CD4-positive, alpha-beta T cell treated with Interleukin-6 at 100 ng/mL for 8 hours (primary cell): ENCODE results near the gene PDCL2.
"Not testable (repeated sequence)": the region's sequence is repeated elsewhere in the genome, so short reads cannot be mapped to it uniquely, and the experiment has no call there.

Experiments
- DNase-seq: peaks from one replicate; pipeline ENCODE4 v3.0.0-alpha.2; 2020; ENCODE audit warnings: mixed read lengths, low spot score

PDCL2 gene

DNA sequence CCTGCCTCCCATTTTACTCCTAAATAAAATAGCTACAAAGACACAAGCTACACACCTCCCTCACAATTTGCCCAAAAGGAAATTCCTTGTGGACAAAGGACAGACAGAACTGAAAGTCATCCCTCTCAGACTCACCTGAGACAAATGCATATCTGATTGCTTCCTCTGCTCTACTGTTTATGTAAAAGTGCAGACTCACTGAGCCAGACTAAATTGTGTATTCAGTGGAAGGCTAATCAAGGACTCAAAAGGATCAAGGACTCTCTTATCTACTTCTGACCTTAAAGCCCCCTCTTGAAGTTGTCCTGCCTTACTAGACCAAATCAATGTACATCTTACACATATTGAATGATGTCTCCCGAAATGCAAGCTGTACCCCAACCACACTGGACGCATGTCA lies 3.9 kb downstream of the PDCL2 start:
- no peak for DNase-seq

DNA sequence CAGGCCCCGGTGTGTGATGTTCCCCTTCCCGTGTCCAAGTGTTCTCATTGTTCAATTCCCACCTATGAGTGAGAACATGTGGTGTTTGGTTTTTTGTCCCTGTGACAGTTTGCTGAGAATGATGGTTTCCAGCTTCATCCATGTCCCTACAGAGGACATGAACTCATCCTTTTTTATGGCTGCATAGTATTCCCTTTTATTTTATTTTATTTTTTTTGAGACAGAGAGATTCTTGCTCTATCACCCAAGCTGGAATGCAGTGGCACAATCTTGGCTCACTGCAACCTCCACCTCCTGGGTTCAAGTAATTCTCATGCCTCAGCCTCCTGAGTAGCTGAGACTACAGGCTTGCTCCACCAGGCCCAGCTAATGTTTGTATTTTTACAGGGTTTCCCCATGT lies 9.3 kb downstream of the PDCL2 start:
- not testable (repeated sequence) for DNase-seq

DNA sequence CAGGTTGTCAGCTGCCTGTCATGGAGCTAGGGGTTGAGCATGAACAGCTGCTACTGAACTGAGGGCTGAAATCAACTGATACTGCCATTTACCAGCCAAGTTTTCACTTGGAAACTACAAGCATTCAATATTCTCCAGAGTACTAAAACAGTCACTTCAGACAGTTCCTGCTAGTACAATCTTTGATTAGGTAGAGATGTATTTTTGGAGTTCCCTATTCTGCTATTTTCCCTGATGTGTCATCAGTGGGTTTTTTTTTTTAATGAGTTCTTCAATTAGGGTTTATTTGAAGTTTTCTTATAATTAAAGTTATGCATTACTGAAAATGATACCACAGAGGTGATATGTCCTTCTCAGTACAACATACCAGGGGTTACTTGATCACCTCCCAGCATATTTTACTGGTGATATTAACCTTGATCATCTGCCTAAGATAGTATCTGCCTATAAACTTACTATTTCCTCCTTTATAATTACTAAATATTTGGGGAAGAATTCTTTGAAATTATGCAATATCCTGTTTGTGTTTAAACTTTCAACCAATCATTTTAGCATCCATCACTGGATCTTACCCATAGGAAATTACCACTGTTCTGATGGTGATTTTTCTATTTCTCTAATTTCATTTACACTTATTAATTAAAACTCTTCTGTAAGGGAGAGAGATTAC lies 13.6 kb downstream of the PDCL2 start:
- no peak for DNase-seq

- no peak for DNase-seq
These were observed 16.5 kb downstream of the PDCL2 start for GRCh38 chr4:55575513-55575912.

DNA sequence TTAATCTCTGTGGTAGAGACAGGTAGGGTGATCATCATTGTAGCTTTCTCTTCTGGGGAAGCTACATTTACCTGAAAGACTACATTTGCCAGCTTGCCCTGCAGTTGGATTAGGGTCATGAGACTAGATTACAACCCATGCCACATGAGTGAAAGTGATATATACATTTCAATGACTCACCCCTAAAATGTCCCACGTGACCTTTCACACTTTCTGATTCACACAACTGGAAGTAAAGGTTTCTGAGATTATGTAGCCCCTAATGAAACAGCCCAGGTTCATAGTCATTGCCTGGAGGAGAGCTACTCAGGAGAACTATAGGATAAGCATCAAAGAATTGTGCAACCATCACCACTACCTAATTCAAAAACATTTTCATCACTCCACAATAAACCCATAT lies 17.8 kb downstream of the PDCL2 start:
- DNase-seq: no peak

- DNase-seq: no peak
These were observed 20.2 kb downstream of the PDCL2 start for GRCh38 chr4:55571806-55572205.

DNA sequence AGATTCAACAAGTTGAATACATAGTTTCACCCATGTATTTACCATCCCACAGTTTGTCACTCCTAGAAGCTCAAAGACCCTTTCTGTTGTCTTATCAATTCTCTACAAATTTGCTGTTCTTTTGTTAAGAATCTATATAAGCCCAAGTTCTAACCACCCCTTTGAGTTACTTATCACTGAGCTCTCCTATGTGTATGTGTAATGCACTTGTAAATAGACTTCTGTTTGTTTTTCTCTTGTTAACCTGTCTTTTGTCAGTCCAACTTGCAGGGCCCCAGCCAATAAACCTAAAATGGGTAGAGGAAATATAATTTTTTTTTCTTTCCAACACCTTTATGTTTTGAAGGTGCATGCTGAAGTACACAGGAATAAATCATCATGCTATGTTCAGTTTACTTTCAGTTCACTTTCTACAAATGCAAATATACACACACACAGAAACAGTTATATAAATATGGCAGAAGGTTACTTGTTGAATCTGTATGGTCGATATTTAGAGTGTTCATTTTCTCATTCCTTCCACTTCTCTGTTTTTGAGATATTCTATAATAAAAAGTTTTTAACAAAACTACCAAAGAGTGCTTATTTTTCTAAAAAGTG lies 23.0 kb downstream of the PDCL2 start:
- no peak for DNase-seq

DNA sequence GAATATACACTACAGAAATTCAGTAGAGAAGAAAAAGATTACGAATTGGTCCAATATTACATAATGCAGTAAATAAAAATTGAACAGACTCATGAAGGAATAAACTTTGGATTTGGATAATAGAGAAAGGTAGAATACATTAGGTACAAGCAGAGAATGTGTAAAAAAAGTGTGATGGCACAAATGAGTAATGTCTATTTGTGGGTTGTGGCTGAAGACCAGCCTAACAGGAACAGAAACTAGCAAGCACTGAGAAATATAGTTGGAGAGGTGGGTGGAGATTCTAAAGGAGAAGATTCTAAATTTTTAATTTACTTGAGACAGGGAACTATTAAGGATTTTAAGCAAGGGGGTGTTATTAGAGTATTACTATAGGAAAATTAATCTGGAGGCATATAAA lies 30.2 kb downstream of the PDCL2 start:
- DNase-seq: no peak

DNA sequence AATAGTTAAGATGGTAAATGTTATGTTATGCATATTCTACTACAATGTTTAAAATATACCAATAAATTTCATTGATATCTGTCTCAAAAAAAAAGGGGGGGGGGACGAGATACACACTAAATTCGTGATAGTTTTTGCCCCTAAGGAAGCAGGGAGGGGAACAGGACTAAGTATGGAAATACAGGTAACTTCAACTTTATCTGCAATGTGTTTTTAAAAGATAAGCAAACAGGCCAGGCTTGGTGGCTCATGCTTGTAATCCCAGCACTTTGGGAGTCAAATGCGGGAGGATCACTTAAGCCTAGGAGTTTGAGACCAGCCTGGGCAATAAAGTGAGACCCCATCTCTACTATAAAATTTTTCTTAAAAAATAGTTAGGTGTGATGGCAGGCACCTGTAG lies 31.9 kb downstream of the PDCL2 start:
- DNase-seq: no peak

DNA sequence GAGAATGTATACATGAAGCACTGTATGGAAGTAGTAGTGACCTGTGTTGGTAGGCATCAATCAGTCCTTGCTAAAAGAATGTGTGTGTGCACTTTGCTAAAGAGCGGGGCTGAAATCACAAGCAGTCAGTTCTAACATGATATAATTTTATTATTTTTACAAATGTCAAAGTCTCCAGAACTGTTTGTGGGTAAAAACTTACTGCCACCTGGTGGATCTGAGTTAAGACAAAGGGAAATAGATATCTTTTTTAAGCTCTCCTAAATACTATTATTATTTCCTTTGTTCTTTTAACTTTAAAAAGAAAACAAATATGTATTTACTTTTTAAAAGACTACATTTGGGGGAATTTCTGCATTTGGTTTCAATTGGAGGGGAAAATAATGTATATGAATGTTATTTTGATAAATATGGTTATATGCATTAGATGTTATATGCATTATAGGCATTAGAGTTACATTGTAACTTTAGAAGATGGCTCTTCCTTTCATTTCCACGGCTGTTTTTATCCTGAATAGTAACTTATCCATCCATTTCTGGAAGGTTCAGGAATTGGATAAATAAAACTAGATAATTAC lies 37.5 kb downstream of the PDCL2 start:
- DNase-seq: peak; percentile 31

GRCh38 chr4:55553441-55554201 lies 38.4 kb downstream of the PDCL2 start:
- peak; percentile 18 for DNase-seq

GRCh38 chr4:55551964-55552363 lies 40.1 kb downstream of the PDCL2 start:
- not testable (repeated sequence) for DNase-seq

DNA sequence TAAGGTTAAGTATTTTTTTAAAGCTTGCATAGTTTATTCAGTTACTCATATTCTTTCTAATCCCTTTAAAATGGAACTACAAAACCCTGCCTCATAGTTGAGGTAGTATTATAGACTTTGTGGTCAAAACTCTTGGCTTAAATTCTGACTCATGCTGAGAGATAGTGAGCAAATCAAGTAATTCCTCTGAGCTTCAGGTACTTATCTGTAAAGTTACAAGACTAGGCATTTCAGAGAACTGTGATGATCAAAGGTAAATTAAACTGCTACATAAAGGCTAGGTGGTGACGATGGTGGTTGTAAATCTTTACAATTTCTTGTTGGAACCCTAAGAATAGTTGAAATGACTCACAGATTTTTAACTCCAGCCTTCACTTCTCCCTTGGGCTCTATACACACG lies 42.2 kb downstream of the PDCL2 start:
- no peak for DNase-seq

- no peak for DNase-seq
These were observed 44.1 kb downstream of the PDCL2 start for GRCh38 chr4:55547918-55548317.

DNA sequence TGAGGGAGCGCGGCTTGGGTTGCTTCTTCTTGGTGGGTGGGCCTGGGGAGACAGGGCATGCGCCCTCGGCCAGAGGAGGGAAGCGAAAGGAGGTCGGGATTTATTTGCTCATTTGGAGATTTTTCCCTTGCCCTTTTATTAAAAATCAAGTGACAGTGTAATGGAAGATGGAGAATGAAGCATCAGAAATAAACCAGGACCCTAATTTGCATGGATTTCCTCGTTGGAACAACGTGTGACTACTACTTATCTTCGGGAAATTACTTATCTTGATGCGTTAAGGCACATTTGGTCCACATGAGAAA lies 44.6 kb downstream of the PDCL2 start:
- no peak for DNase-seq

GRCh38 chr4:55546756-55547465 lies 45.1 kb downstream of the PDCL2 start, which contains the start of gene CLOCK:
Gene CLOCK, minus strand, starts transcription at chr4:55546909. Its CDS starts 64,124 bp downstream, at chr4:55482785.
- DNase-seq: peak; percentile 82

DNA sequence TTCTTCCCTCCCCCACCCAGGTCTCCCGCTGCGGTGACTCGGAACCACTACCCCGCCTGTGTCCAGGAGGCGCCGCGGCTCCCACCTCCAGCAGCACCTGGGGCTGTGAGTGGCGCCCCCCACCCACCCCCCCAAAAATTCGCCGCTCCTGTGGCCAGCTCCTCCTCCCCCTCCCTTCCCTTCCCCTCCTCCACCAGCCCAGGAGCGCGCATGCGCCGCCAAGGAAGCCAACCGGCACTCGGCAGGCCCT lies 45.6 kb downstream of the PDCL2 start:
- DNase-seq: no peak

DNA sequence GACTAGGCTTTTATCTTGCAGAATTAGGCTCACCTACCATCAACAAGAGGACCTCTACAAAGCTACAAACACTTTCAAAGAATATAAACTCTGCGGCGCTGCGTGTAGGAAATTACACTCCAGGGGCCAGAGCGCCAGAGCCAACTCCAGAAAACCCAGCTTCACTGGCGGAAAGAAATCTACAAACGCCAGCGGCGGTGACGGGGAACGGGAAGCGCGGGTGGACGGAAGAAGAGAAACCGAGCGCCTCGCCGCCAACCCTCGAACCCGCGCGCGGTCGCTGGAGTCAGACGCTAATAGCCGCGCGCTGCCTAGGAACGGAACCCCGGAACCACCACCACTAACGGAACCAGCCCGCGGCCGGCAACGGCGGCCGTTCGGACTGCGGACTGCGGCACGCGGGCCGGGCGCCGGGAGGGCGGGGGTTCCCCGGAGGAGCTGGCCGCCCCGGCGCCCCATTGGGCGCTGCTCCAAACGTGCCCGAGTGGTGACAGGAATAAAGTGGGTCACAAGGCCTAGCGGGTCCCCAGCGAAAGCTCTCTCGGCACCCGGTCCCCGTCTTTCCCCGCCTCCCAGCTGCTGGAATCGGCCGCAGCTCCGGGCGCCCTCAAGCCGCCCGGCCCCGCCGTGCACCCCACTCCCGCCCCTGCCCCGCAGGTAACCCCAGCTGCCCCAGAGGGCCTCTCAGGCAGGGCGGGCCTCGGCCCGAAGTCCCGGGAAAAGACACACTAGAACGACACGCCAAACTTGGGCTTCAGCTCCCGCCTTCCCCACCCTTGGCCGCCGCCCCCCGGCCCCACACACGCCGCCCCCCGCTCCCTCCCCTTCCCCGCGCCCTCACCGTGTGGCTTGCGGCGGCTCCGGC lies 46.2 kb downstream of the PDCL2 start:
- DNase-seq: peak; percentile 38

- DNase-seq: no peak
These were observed 46.9 kb downstream of the PDCL2 start for GRCh38 chr4:55545151-55545550.

- DNase-seq: no peak
These were observed 48.2 kb downstream of the PDCL2 start for GRCh38 chr4:55543858-55544257.

DNA sequence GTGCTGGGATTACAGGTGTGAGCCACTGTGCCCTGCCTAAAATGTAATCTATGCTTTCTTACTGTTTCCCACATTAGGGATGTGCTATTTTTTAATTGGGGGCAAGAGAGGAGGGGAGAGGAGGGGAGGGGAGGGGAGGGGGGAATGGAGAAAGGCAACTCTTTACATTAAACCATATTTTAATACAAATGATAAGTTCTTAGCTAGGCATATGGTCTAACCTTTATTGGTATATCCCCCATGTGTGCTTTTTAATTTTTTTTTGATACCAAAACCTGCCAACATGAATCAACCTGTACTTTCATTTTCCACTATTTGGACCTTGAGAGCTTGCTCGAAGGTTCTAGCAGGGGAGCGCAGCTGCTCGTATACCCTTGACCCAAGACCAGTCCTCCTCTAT lies 51.8 kb downstream of the PDCL2 start:
- DNase-seq: no peak

DNA sequence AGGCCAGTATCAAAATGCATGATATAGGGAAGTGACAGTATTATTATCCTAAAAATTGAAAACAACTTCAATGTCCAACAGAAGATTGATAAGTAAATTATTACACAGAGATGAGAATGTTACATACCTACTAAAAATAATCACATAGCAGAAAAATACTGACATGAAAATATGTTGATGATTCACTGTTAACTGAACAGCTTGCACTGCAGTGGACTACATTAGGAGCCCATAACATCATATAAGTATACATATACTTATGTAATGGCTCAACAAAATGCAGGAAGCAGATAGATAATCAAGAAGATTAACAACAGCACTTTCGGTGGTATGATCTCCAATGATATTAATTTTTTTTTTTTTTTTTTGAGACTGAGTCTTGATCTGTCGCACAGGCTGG lies 52.4 kb downstream of the PDCL2 start:
- DNase-seq: no peak
